PC-3 (cell line): ENCODE data around the gene HOXD3. TPM values are rescaled to one million over a fixed set of nuclear protein-coding genes. Genes with fewer than 3 reads are reported as not detected.

Experiments used
- ATAC-seq: fragments of 200-7000 bp; cut with Tn5 transposase; 2 replicates; pipeline ENCODE4 v1.9.1; 2020; ENCODE audit warnings: mild to moderate bottlenecking, moderate library complexity
- BruUV-seq: library from RNA; stranded (reverse); fragments of 400-500 nt; replicated peaks from 2 replicates; lab custom pipeline; 2021; lab: Mats Ljungman, UMichigan
- CTCF ChIA-PET: fragments of 300-600 bp; sonication (Branson Sonifier 250); formaldehyde crosslinking; loops from one replicate; lab custom pipeline; 2022; ENCODE audit warnings: antibody characterized with exemption; lab: Charles Lee
- POLR2A ChIA-PET: fragments of 300-600 bp; sonication (Branson Sonifier 250); formaldehyde crosslinking; loops from one replicate; lab custom pipeline; 2022; ENCODE audit warnings: antibody characterized with exemption; ENCODE audit not compliant: unreplicated experiment; lab: Charles Lee
- DNase-seq: peaks from one replicate; pipeline ENCODE4 v3.0.0-alpha.2; 2015
- H2AFZ ChIP-seq: fragments of 300-600 bp; sonication (generic); 2 replicates; pipeline ENCODE4 v1.6.0; 2016; ENCODE audit warnings: antibody characterized with exemption, low read length
- H3F3A ChIP-seq: fragments of 300-600 bp; sonication (generic); one replicate; pipeline ENCODE4 v1.6.0; 2017; ENCODE audit warnings: antibody characterized with exemption, low read length, control low read depth, mild to moderate bottlenecking; ENCODE audit not compliant: unreplicated experiment
- H3K27ac ChIP-seq: fragments of 300-600 bp; sonication (generic); 2 replicates; pipeline ENCODE4 v1.5.1; 2016; ENCODE audit warnings: mild to moderate bottlenecking, low read length
- H3K27me3 ChIP-seq: fragments of 300-600 bp; sonication (generic); 2 replicates; pipeline ENCODE4 v1.6.1; 2016; ENCODE audit warnings: low read length, mixed read lengths
- H3K36me3 ChIP-seq: fragments of 300-600 bp; sonication (generic); 2 replicates; pipeline ENCODE4 v1.6.1; 2016; ENCODE audit warnings: low read depth, mixed run types, low read length, mixed read lengths
- H3K4me1 ChIP-seq: fragments of 300-600 bp; sonication (generic); 2 replicates; pipeline ENCODE4 v1.5.1; 2016; ENCODE audit warnings: low read length; ENCODE audit not compliant: insufficient read depth
- H3K4me2 ChIP-seq: fragments of 300-600 bp; sonication (generic); 2 replicates; pipeline ENCODE4 v1.6.0; 2016; ENCODE audit warnings: low read length
- H3K4me3 ChIP-seq: fragments of 300-600 bp; sonication (generic); 2 replicates; pipeline ENCODE4 v1.5.1; 2016; ENCODE audit warnings: mild to moderate bottlenecking, low read length, mixed read lengths
- H3K79me2 ChIP-seq: fragments of 300-600 bp; sonication (generic); 2 replicates; pipeline ENCODE4 v1.6.1; 2017; ENCODE audit warnings: low read length, mixed read lengths
- H3K9ac ChIP-seq: fragments of 300-600 bp; sonication (generic); 2 replicates; pipeline ENCODE4 v1.6.0; 2016; ENCODE audit warnings: mild to moderate bottlenecking, low read length
- H3K9me2 ChIP-seq: fragments of 300-600 bp; sonication (generic); replicated peaks from 2 replicates; pipeline ENCODE4 v1.6.1; 2016; ENCODE audit warnings: mixed run types, low read length, mixed read lengths
- H3K9me3 ChIP-seq: fragments of 300-600 bp; sonication (generic); 2 replicates; pipeline ENCODE4 v1.6.1; 2016; ENCODE audit warnings: low read length, mixed read lengths
- H4K20me1 ChIP-seq: fragments of 300-600 bp; sonication (generic); 2 replicates; pipeline ENCODE4 v1.6.1; 2016; ENCODE audit warnings: low read length, mixed read lengths
- CTCF ChIP-seq: fragments of 300-600 bp; sonication (generic); conservative IDR thresholded peaks from 2 replicates; pipeline ENCODE4 v1.5.1; 2017; ENCODE audit warnings: antibody characterized with exemption, low read depth, mild to moderate bottlenecking, low read length
- EZH2 ChIP-seq: fragments of 300-600 bp; sonication (generic); IDR thresholded peaks from one replicate; pipeline ENCODE4 v1.6.1; 2017; ENCODE audit warnings: antibody characterized with exemption, mild to moderate bottlenecking, low read length; ENCODE audit not compliant: unreplicated experiment
- EZH2phosphoT487 ChIP-seq: fragments of 300-600 bp; sonication (generic); IDR thresholded peaks from 2 replicates; pipeline ENCODE4 v1.6.1; 2018; ENCODE audit warnings: mild to moderate bottlenecking, antibody characterized with exemption, low read length, borderline replicate concordance
- intact Hi-C: fragments of 100-400 bp; cut with micrococcal nuclease; formaldehyde crosslinking; loops from 2 replicates; pipeline ENCODE4 v1.9.0; 2023
- total RNA-seq: library from RNA; depleted of rRNA; stranded (reverse); fragments of >200 nt; gene quantifications from 2 replicates; pipeline ENCODE4 v1.2.3, GENCODE V29; 2014

Gene HOXD3
- total RNA-seq, 1 experiment from 2014 or later: 4.4 TPM

- BruUV-seq: no TSS peak
- CTCF ChIA-PET: interaction anchor here (1.0 kb wide), 1 partner anchor 422 kb away, joined by 10 read pairs; no protein-coding TSS in a partner anchor
These were observed 45.2 kb upstream of the HOXD3 start for GRCh38 chr2:176111846-176112374.

GRCh38 chr2:176112375-176113302 is 44.5 kb upstream of the HOXD3 start:
- H3K9ac ChIP-seq: no peak overlapping the region
- H3K4me1 ChIP-seq: no peaks in the 10 kb centered on the region
- ATAC-seq: no peak
- intact Hi-C loops: loop anchor here (5.0 kb wide), 2 partner anchors 700 to 1035 kb away; no protein-coding TSS in a partner anchor
- H3K4me2 ChIP-seq: no peak overlapping the region
- no peaks in the 10 kb centered on the region for H3K9me2 ChIP-seq
- BruUV-seq: no TSS peak
- H3K36me3 ChIP-seq: no peaks in the 10 kb centered on the region
- POLR2A ChIA-PET: no interaction called here
- H3K4me3 ChIP-seq: no peak overlapping the region
- H3F3A ChIP-seq: no peaks in the 10 kb centered on the region
- no peaks in the 10 kb centered on the region for H3K9me3 ChIP-seq
- H2AFZ ChIP-seq: no peak overlapping the region
- CTCF ChIA-PET: no interaction called here
- no peak overlapping the region for H3K27ac ChIP-seq
- TF ChIP-seq EZH2phosphoT487: no peak
- DNase-seq: no peak
- H3K79me2 ChIP-seq: no peaks in the 10 kb centered on the region
- H3K27me3 ChIP-seq: peaks cover 26% of the 10 kb centered on the region; the same call in 1 of the 2 replicates
- H4K20me1 ChIP-seq: no peaks in the 10 kb centered on the region

More at GRCh38 chr2:176111846-176112374, 45.2 kb upstream of the HOXD3 start:
- Histone ChIP-seq H2AFZ (no peak overlapping the region), H3F3A (no peaks in the 10 kb centered on the region), H3K79me2 (no peaks in the 10 kb centered on the region), H3K9ac (no peak overlapping the region), H3K9me3 (no peaks in the 10 kb centered on the region), H4K20me1 (no peaks in the 10 kb centered on the region), H3K4me3 (no peak overlapping the region), H3K9me2 (no peaks in the 10 kb centered on the region), H3K36me3 (no peaks in the 10 kb centered on the region), H3K4me2 (no peak overlapping the region; the same call in 1 of the 2 replicates), H3K27ac (no peak overlapping the region), H3K4me1 (peaks cover 3% of the 10 kb centered on the region; the same call in 1 of the 2 replicates), H3K27me3 (peaks cover 30% of the 10 kb centered on the region)
- ATAC-seq (no peak), DNase-seq (no peak)
- no peak for TF ChIP-seq CTCF
- no peak for TF ChIP-seq EZH2
- no peak for TF ChIP-seq EZH2phosphoT487
- POLR2A ChIA-PET: no interaction called here
- intact Hi-C loops: loop anchor here (5.0 kb wide), 2 partner anchors 700 to 1035 kb away; no protein-coding TSS in a partner anchor

GRCh38 chr2:176114120-176114929 is 42.8 kb upstream of the HOXD3 start:
- H2AFZ ChIP-seq: no peak overlapping the region
- H3K9ac ChIP-seq: no peak overlapping the region
- H3K4me1 ChIP-seq: no peaks in the 10 kb centered on the region
- H4K20me1 ChIP-seq: no peaks in the 10 kb centered on the region
- intact Hi-C loops: loop anchor here (5.0 kb wide), 2 partner anchors 698 to 1033 kb away; no protein-coding TSS in a partner anchor
- H3K27ac ChIP-seq: no peak overlapping the region
- H3K79me2 ChIP-seq: no peaks in the 10 kb centered on the region
- no peak overlapping the region for H3K4me3 ChIP-seq
- DNase-seq (peak; percentile 17), ATAC-seq (peak; percentile 51; the same call in 1 of the 2 replicates)
- H3K27me3 ChIP-seq: peaks cover 26% of the 10 kb centered on the region; the same call in 1 of the 2 replicates
- no peaks in the 10 kb centered on the region for H3K9me3 ChIP-seq
- H3K9me2 ChIP-seq: no peaks in the 10 kb centered on the region
- H3F3A ChIP-seq: no peaks in the 10 kb centered on the region
- H3K36me3 ChIP-seq: no peaks in the 10 kb centered on the region
- TF ChIP-seq EZH2phosphoT487 (no peak), EZH2 (no peak), CTCF (no peak)
- BruUV-seq: no TSS peak
- ChIA-PET POLR2A (no interaction called here), CTCF (interaction anchor here (0.6 kb wide), 1 partner anchor 538 kb away, joined by 3 read pairs; no protein-coding TSS in a partner anchor)
- peak overlapping the region; percentile 42; the same call in 1 of the 2 replicates for H3K4me2 ChIP-seq
